Osteoblast (primary cell): ENCODE results near the gene NEURL1B. TPM values are rescaled to one million over a fixed set of nuclear protein-coding genes. Genes with fewer than 3 reads are reported as not detected.
A peak's percentile ranks its signal among the peaks of the same experiment; 100 is the strongest.

Experiments used
- DNase-seq: peaks from one replicate; pipeline ENCODE4 v3.0.0; 2011; ENCODE audit warnings: low spot score, mixed read lengths; ENCODE audit not compliant: insufficient read length; ENCODE audit errors: missing footprints
- H2AFZ ChIP-seq: 2 replicates; pipeline ENCODE4 v1.6.0; 2011; ENCODE audit warnings: mild to moderate bottlenecking, low read length
- H3K27ac ChIP-seq: 2 replicates; pipeline ENCODE4 v1.5.1; 2011; ENCODE audit warnings: mild to moderate bottlenecking, low read depth, low read length, moderate library complexity
- H3K27me3 ChIP-seq: 2 replicates; pipeline ENCODE4 v1.6.0; 2012; ENCODE audit warnings: mild to moderate bottlenecking, control low read depth, inconsistent platforms, low read length, moderate library complexity; ENCODE audit not compliant: insufficient read depth
- H3K36me3 ChIP-seq: 2 replicates; pipeline ENCODE4 v1.5.1; 2011; ENCODE audit warnings: mild to moderate bottlenecking, low read length, control low read depth, moderate library complexity; ENCODE audit not compliant: insufficient read depth
- H3K4me1 ChIP-seq: 2 replicates; pipeline ENCODE4 v1.5.1; 2011; ENCODE audit warnings: mild to moderate bottlenecking, low read length, control low read depth, moderate library complexity; ENCODE audit not compliant: insufficient read depth
- H3K4me2 ChIP-seq: 2 replicates; pipeline ENCODE4 v1.6.0; 2011; ENCODE audit warnings: mild to moderate bottlenecking, low read length; ENCODE audit not compliant: insufficient read depth
- H3K4me3 ChIP-seq: fragments of 200-600 bp; sonication (generic); 3 replicates; pipeline ENCODE4 v1.5.1; 2012; ENCODE audit warnings: mild to moderate bottlenecking, low read length, inconsistent platforms; ENCODE audit not compliant: insufficient read depth
- H3K79me2 ChIP-seq: 2 replicates; pipeline ENCODE4 v1.6.0; 2012; ENCODE audit warnings: mild to moderate bottlenecking, low read length, control low read depth, inconsistent platforms; ENCODE audit not compliant: insufficient read depth
- H3K9me3 ChIP-seq: 2 replicates; pipeline ENCODE4 v1.5.1; 2011; ENCODE audit warnings: low read depth, low read length, control low read depth
- H4K20me1 ChIP-seq: 2 replicates; pipeline ENCODE4 v1.6.0; 2012; ENCODE audit warnings: mild to moderate bottlenecking, low read length, control low read depth; ENCODE audit not compliant: insufficient read depth
- total RNA-seq: library from RNA; depleted of rRNA; stranded (reverse); fragments of >200 nt; gene quantifications from 2 replicates; pipeline ENCODE4 v1.2.3, GENCODE V29; 2012
- TF ChIP-seq, protein P1 (sequence below): IDR thresholded peaks from 2 replicates; pipeline ENCODE4 v1.5.1; 2011; ENCODE audit warnings: mild to moderate bottlenecking, low read depth, low read length, moderate library complexity; ENCODE audit errors: extremely low read depth

NEURL1B gene
- total RNA-seq, 1 donor = 0.36 TPM

DNA sequence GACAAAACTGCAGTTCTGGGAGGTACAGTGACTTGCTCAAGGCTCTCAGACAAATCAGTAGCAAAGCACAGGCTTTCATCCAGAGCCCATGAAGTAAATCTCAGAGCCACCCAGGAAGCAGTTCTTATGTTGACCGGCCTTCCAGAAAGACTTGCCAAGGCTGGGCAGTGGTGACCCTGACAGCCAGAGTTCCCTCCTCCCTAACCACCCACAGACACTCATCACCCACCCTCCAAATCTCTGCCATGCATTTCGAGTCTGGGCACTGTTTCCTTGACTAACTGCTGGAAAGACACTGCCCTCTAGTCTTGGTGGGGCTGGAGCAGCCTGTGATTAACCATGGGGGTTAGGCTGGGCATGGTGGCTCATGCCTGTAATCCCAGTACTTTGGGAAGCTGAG lies 21.5 kb downstream of the NEURL1B start:
- TF ChIP-seq, protein P1, sequence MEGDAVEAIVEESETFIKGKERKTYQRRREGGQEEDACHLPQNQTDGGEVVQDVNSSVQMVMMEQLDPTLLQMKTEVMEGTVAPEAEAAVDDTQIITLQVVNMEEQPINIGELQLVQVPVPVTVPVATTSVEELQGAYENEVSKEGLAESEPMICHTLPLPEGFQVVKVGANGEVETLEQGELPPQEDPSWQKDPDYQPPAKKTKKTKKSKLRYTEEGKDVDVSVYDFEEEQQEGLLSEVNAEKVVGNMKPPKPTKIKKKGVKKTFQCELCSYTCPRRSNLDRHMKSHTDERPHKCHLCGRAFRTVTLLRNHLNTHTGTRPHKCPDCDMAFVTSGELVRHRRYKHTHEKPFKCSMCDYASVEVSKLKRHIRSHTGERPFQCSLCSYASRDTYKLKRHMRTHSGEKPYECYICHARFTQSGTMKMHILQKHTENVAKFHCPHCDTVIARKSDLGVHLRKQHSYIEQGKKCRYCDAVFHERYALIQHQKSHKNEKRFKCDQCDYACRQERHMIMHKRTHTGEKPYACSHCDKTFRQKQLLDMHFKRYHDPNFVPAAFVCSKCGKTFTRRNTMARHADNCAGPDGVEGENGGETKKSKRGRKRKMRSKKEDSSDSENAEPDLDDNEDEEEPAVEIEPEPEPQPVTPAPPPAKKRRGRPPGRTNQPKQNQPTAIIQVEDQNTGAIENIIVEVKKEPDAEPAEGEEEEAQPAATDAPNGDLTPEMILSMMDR = no peak

DNA sequence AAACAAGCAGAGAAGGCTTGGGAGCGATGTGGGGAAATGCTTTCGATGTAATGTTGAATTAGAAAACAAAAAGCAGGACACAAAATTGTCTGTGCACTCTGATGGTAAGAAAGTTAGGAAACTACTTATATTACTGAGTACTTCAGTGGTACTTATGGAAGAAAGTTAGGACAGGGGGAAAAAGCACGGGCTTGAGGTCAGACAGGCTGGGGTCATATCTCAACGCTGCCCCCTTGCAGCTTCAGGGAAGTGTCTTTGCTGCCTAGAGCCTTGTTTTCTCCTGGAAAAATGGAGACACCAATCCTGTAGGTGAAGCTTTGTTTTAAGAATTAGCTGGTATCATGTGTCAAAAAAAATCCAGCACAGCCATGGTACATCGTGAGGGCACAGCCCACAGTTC lies 23.0 kb downstream of the NEURL1B start:
- H3K9me3 ChIP-seq = no peaks in the 10 kb centered on the region
- H3K27ac ChIP-seq = no peak overlapping the region
- peak overlapping the region; percentile 60 for H2AFZ ChIP-seq
- H3K36me3 ChIP-seq = no peaks in the 10 kb centered on the region
- no peaks in the 10 kb centered on the region for H3K79me2 ChIP-seq
- peak; percentile 76 for DNase-seq
- H3K4me2 ChIP-seq = no peak overlapping the region
- H4K20me1 ChIP-seq = no peaks in the 10 kb centered on the region
- H3K27me3 ChIP-seq = no peaks in the 10 kb centered on the region
- TF ChIP-seq, protein P1 = no peak
- no peak overlapping the region for H3K4me3 ChIP-seq
- peaks cover 13% of the 10 kb centered on the region for H3K4me1 ChIP-seq

More for the DNA sequence above, 21.5 kb downstream of the NEURL1B start:
- no peak overlapping the region for H3K4me2 ChIP-seq
- peaks cover 13% of the 10 kb centered on the region for H3K4me1 ChIP-seq
- H4K20me1 ChIP-seq = no peaks in the 10 kb centered on the region
- H3K27ac ChIP-seq = no peak overlapping the region
- H3K36me3 ChIP-seq = no peaks in the 10 kb centered on the region
- no peaks in the 10 kb centered on the region for H3K27me3 ChIP-seq
- H3K79me2 ChIP-seq = no peaks in the 10 kb centered on the region
- H2AFZ ChIP-seq = no peak overlapping the region
- no peak overlapping the region for H3K4me3 ChIP-seq
- H3K9me3 ChIP-seq = no peaks in the 10 kb centered on the region
- DNase-seq = peak; percentile 27

DNA sequence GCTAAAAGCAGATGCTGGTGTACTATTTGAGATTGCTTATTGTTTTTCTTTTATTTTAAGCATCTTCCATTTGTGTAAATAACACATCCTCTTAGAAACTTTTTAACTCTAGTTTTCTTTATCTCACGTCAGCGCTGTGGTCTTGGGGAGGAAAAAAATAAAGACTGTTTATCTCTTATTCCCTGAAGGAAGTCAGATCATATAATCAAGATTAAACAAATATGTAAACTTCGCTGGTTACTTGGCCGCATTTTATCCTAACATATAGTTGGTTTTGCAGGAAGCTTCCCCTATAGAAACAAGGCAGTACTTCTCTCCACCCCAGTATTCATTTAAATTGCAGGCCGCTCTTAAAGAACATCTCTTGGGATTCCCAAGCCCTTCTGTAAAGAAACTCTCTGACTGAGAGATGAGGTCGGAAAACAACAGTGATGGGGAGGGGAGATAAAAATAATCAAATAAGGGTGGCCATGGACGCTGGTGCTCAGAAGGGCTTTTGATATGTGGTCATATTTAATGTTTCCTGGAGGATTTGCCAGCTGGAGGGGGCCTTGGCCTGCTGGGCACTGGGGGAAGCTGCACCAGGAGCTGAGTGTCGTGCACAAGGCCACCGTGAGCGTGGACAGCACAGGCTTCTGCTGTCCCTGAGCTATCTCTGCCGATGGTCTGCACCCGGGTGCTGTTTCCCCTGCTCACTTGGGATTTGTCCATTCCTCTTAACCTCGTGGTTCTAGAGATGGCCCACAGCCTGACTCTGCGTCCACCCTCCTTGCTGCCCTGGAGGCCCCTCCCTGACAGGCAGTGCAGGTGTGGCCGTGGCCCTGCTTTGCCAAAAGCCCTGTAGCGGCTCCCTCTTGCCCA lies 23.8 kb downstream of the NEURL1B start:
- no peak overlapping the region for H3K4me2 ChIP-seq
- TF ChIP-seq, protein P1 = no peak
- H3K79me2 ChIP-seq = no peaks in the 10 kb centered on the region
- no peaks in the 10 kb centered on the region for H3K36me3 ChIP-seq
- no peaks in the 10 kb centered on the region for H3K27me3 ChIP-seq
- no peak overlapping the region for H2AFZ ChIP-seq
- peak; percentile 75 for DNase-seq
- no peak overlapping the region for H3K4me3 ChIP-seq
- H4K20me1 ChIP-seq = no peaks in the 10 kb centered on the region
- no peak overlapping the region for H3K27ac ChIP-seq
- no peaks in the 10 kb centered on the region for H3K9me3 ChIP-seq
- peaks cover 6% of the 10 kb centered on the region for H3K4me1 ChIP-seq

DNA sequence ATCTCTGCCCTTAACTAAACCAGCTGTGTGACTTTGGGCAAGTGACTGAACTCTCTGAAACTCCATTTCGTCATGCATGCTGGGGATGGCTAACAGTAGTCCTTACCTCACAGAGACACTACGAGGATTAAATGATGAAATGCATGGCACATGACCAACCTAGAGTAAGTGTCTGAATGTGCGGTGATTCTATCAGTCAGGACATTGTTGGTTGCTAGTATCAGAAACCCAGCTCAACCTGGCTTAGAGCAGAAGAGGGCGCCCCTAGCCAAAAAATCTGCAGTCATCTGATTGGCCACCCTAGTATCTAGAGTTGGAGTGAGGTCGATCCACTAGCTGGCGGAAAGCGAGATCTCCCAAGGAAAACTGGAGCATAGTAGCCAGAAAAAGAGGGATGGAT lies 25.2 kb downstream of the NEURL1B start:
- H4K20me1 ChIP-seq = no peaks in the 10 kb centered on the region
- H2AFZ ChIP-seq = no peak overlapping the region
- H3K27me3 ChIP-seq = no peaks in the 10 kb centered on the region
- TF ChIP-seq, protein P1 = no peak
- peaks cover 3% of the 10 kb centered on the region for H3K36me3 ChIP-seq
- DNase-seq = peak; percentile 80
- H3K4me1 ChIP-seq = no peaks in the 10 kb centered on the region
- H3K9me3 ChIP-seq = no peaks in the 10 kb centered on the region
- H3K27ac ChIP-seq = no peak overlapping the region
- H3K4me2 ChIP-seq = no peak overlapping the region
- H3K79me2 ChIP-seq = no peaks in the 10 kb centered on the region
- no peak overlapping the region for H3K4me3 ChIP-seq
